ENCODE results near the gene RFESD. TPM values are rescaled to one million over a fixed set of nuclear protein-coding genes. Genes with fewer than 3 reads are reported as not detected.

RFESD gene
- polyA plus RNA-seq, 3 donors: 0.15 to 1.4 (median 0.24) TPM

GRCh38 chr5:95649842-95650620, 3.5 kb downstream of the RFESD start:
- no peak overlapping the region for H3K4me3 Mint-ChIP-seq

DNA sequence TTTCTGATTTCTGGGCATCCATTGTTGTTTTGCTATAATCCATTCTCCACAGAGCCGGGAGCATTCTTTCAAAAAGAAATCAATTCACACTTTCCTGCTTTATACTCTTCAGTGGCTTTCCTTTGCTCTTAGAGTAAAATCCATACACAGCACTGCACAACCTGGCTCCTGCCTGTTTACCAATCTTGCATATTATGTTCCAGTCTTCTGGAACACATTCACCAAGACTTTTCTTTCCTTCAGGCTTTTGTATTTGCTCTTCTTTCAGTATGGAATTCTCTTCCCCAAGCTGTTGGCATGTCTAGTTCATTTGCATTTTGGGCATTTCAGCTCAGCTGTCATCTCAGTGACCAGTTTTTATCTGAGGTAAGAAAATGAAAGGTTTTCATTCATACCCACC, 6.3 kb downstream of the RFESD start:
- H4K20me1 ChIP-seq (ENCODE audit: insufficient read depth, low read length): no peaks in the 10 kb centered on the region
- DNase-seq: no peak
- no peaks in the 10 kb centered on the region for H3K27me3 Mint-ChIP-seq (ENCODE audit: low read depth in 3 of 3)
- H3K79me2 ChIP-seq (ENCODE audit: insufficient read depth, low read length): no peaks in the 10 kb centered on the region
- H3K27me3 ChIP-seq (ENCODE audit: control insufficient read depth in 2 of 2, insufficient read depth in 2 of 2, low read length in 2 of 2): no peaks in the 10 kb centered on the region
- H3K9me3 Mint-ChIP-seq: no peaks in the 10 kb centered on the region
- H3K4me3 Mint-ChIP-seq: no peak overlapping the region
- no peaks in the 10 kb centered on the region for H3K4me1 ChIP-seq (ENCODE audit: control insufficient read depth in 1 of 2, insufficient read depth in 2 of 2, low read length in 2 of 2)
- no peak overlapping the region for H3K27ac ChIP-seq (ENCODE audit: low read depth in 1 of 2, low read length in 2 of 2)
- H3K27ac Mint-ChIP-seq: peak overlapping the region in 1 of 7 donors; percentile 41
- H3K4me3 ChIP-seq (replicated peaks in 1 of 3; ENCODE audit: low read depth in 2 of 3, low read length in 3 of 3): no peak overlapping the region
- H3K36me3 Mint-ChIP-seq: no peaks in the 10 kb centered on the region
- 100% methylated on average over 1 of the region's 1 CpG for WGBS (ENCODE audit: insufficient coverage)
- no peak overlapping the region for H3K9ac ChIP-seq (ENCODE audit: insufficient read depth, low read length, poor library complexity, severe bottlenecking)
- no peaks in the 10 kb centered on the region for H3K36me3 ChIP-seq (replicated peaks in 1 of 2; ENCODE audit: control insufficient read depth in 1 of 2, insufficient read depth in 2 of 2, low read length in 2 of 2)
- peaks cover 2% of the 10 kb centered on the region for H3K4me1 Mint-ChIP-seq
- intact Hi-C loops (cut with micrococcal nuclease): no loop called here
- H3K4me2 ChIP-seq (replicated peaks; ENCODE audit: extremely low read depth, low read length, poor library complexity, severe bottlenecking): no peak overlapping the region
- no peaks in the 10 kb centered on the region for H3K9me3 ChIP-seq (replicated peaks in 1 of 2; ENCODE audit: control insufficient read depth in 1 of 2, insufficient read depth in 1 of 2, low read length in 2 of 2)
- TF ChIP-seq, protein P1, sequence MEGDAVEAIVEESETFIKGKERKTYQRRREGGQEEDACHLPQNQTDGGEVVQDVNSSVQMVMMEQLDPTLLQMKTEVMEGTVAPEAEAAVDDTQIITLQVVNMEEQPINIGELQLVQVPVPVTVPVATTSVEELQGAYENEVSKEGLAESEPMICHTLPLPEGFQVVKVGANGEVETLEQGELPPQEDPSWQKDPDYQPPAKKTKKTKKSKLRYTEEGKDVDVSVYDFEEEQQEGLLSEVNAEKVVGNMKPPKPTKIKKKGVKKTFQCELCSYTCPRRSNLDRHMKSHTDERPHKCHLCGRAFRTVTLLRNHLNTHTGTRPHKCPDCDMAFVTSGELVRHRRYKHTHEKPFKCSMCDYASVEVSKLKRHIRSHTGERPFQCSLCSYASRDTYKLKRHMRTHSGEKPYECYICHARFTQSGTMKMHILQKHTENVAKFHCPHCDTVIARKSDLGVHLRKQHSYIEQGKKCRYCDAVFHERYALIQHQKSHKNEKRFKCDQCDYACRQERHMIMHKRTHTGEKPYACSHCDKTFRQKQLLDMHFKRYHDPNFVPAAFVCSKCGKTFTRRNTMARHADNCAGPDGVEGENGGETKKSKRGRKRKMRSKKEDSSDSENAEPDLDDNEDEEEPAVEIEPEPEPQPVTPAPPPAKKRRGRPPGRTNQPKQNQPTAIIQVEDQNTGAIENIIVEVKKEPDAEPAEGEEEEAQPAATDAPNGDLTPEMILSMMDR (IDR thresholded peaks at IDR 0.05): no peak
- no peak overlapping the region for H2AFZ ChIP-seq (ENCODE audit: insufficient read depth, low read depth, low read length, poor library complexity, severe bottlenecking)

More at GRCh38 chr5:95649842-95650620, 3.5 kb downstream of the RFESD start:
- no peak for DNase-seq
- TF ChIP-seq, protein P1 (IDR thresholded peaks at IDR 0.05): no peak
- Mint-ChIP-seq H3K4me1 (peaks cover 10% of the 10 kb centered on the region), H3K27me3 (ENCODE audit: low read depth in 3 of 3) (no peaks in the 10 kb centered on the region), H3K36me3 (no peaks in the 10 kb centered on the region), H3K9me3 (peaks cover 0 to 1% (median 0%) of the 10 kb centered on the region in 7 donors), H3K27ac (no peak overlapping the region)
- H3K4me2 ChIP-seq (replicated peaks; ENCODE audit: extremely low read depth, low read length, poor library complexity, severe bottlenecking): no peak overlapping the region
- H3K27ac ChIP-seq (ENCODE audit: low read depth in 1 of 2, low read length in 2 of 2): no peak overlapping the region
- H3K79me2 ChIP-seq (ENCODE audit: insufficient read depth, low read length): no peaks in the 10 kb centered on the region
- H3K36me3 ChIP-seq (replicated peaks in 1 of 2; ENCODE audit: control insufficient read depth in 1 of 2, insufficient read depth in 2 of 2, low read length in 2 of 2): no peaks in the 10 kb centered on the region
- no peaks in the 10 kb centered on the region for H4K20me1 ChIP-seq (ENCODE audit: insufficient read depth, low read length)
- H2AFZ ChIP-seq (ENCODE audit: insufficient read depth, low read depth, low read length, poor library complexity, severe bottlenecking): no peak overlapping the region
- H3K4me1 ChIP-seq (ENCODE audit: control insufficient read depth in 1 of 2, insufficient read depth in 2 of 2, low read length in 2 of 2): peaks cover 11 to 12% of the 10 kb centered on the region in 2 donors
- H3K27me3 ChIP-seq (ENCODE audit: control insufficient read depth in 2 of 2, insufficient read depth in 2 of 2, low read length in 2 of 2): no peaks in the 10 kb centered on the region
- H3K9me3 ChIP-seq (replicated peaks in 1 of 2; ENCODE audit: control insufficient read depth in 1 of 2, insufficient read depth in 1 of 2, low read length in 2 of 2): no peaks in the 10 kb centered on the region
- H3K9ac ChIP-seq (ENCODE audit: insufficient read depth, low read length, poor library complexity, severe bottlenecking): no peak overlapping the region
- no peak overlapping the region for H3K4me3 ChIP-seq (replicated peaks in 1 of 3; ENCODE audit: low read depth in 2 of 3, low read length in 3 of 3)
- intact Hi-C loops (cut with micrococcal nuclease): loop anchor here (5.0 kb wide), 2 partner anchors 98 to 197 kb away; partner anchors contain the start of gene SKIC3 (in 1 of the 2)
